Keratinocyte (primary cell): ENCODE results near the gene UNC5A.

Source experiments
- EZH2 ChIP-seq: IDR thresholded peaks from one replicate; pipeline ENCODE4 v1.6.1; 2012; ENCODE audit warnings: inconsistent platforms, mild to moderate bottlenecking, low read length, moderate library complexity
- TF ChIP-seq, protein P1 (sequence below), 3 experiments: IDR thresholded peaks in 1 of 3; conservative IDR thresholded peaks in 1 of 3; optimal IDR thresholded peaks in 1 of 3; 2 replicates in 2 of 3; 3 replicates in 1 of 3; pipeline versions ENCODE3 to v1.5.1; 2011; ENCODE audit warnings: low read length in 3 of 3, mild to moderate bottlenecking in 3 of 3, moderate library complexity in 2 of 3, control low read depth in 1 of 3, inconsistent platforms in 1 of 3; ENCODE audit not compliant: insufficient read depth in 2 of 3; ENCODE audit errors: extremely low read depth in 1 of 3

DNA sequence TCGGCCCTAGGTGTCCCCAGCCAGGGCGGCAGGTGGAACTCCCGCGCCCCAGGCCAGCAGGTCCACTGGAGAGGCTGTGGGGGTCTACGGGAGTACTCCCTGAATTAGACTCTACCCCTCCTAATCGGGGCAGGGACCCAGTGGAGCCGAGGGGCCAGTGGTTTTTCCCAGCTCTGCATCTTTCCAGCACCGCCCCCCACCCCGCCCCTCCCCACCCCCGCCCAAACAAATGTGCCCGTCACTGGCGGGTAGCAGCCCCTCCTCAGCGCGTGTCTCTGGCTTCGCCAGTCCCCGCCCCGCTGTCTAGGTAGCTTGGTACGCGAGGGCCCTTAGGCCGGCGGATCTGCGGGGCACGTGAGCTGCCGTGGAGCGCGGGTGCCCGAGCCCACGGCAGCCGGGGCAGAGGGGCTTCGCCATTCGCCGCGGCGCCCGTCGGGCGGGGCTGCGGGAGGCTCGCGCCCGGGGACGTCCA lies 7.0 kb downstream of the UNC5A start:
- TF ChIP-seq, protein P1, sequence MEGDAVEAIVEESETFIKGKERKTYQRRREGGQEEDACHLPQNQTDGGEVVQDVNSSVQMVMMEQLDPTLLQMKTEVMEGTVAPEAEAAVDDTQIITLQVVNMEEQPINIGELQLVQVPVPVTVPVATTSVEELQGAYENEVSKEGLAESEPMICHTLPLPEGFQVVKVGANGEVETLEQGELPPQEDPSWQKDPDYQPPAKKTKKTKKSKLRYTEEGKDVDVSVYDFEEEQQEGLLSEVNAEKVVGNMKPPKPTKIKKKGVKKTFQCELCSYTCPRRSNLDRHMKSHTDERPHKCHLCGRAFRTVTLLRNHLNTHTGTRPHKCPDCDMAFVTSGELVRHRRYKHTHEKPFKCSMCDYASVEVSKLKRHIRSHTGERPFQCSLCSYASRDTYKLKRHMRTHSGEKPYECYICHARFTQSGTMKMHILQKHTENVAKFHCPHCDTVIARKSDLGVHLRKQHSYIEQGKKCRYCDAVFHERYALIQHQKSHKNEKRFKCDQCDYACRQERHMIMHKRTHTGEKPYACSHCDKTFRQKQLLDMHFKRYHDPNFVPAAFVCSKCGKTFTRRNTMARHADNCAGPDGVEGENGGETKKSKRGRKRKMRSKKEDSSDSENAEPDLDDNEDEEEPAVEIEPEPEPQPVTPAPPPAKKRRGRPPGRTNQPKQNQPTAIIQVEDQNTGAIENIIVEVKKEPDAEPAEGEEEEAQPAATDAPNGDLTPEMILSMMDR (optimal IDR thresholded peaks at IDR 0.05 in 1 of 3, IDR thresholded peaks at IDR 0.05 in 1 of 3, conservative IDR thresholded peaks at IDR 0.05 in 1 of 3; ENCODE audit: extremely low read depth in 1 of 3, insufficient read depth in 2 of 3, low read length in 3 of 3) = no peak
- no peak for TF ChIP-seq EZH2
